NCI-H345 (cell line): ENCODE data around the gene COL18A1.

Experiments used
- DNase-seq: peaks from one replicate; lab custom pipeline; 2025; lab: John Stamatoyannopoulos, UW

Gene COL18A1

DNA sequence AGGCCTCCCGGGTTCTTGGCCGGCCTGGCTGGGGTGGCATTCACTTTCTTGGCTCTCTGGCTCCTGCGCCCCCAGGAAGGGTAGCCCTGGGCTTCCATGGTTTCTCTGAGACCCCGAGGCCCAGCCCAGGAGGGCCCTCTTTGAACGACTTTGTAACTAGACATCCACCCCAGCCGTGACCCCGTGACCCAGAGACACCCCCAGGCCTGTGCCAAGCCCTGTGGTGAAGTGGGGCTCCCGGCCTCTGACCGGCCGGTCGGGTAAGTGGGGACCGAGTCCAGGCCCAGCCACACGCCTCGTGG lies 64.0 kb downstream of the COL18A1 start:
- DNase-seq, result no peak

DNA sequence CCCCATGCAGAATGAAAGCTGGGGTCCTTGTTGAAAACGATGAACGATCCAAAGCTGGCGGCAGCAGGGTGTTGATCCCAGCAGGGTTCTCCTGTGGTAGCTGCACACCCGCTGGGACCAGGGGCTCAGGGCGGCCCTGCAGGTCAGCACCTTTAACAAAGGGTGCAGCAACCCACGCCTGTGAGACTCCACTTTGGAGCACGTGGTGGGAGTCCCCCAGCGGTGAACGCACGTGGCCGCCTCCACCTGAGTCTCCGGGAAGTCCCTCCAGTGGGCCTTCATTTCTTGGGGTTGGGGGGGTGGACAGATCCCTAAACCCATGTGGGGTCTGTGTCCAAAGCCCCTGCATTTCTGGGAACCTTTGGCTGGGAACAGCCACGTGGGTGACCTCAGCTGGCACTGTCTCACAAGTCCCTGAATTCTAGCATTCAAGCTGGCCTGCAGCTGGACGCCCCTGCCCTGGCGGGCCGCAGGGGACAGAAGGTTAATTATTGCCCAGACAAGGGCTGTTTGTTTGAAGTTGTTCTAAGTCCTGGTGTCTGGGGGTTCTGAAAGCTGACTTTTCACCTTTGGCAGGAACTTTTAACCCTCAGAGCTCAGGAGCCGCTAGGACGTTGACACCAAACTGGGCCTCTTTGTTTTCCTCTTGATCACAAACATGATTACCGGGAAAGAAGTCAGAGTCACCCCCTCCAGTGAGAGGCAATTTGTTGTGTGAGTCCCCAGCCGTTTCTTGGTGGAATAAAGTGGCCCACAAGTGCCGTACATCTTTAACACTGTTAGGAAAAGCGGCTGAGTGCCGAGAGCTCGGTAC lies 64.5 kb downstream of the COL18A1 start:
- DNase-seq, result no peak

DNA sequence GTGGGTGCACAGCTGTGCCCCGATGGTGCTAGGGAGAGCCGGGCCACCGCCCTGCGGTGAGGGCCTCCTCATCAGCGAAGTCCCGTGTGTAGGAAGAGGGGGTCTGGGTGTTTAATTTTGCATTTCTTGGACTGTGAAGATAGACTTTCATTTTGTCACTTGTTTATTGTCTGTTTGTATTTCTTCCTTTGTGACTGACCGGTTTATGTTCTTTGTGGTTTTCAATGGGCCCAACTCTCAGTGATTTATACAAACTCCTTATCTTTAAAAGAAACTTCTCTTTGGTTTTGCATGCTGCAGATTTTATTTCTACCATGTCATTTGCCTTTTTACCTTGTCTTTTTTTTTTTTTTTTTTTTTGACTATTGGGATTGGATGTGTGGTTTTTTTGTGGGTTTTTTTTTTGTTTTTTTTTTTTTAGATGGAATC lies 65.1 kb downstream of the COL18A1 start:
- DNase-seq, result no peak

DNA sequence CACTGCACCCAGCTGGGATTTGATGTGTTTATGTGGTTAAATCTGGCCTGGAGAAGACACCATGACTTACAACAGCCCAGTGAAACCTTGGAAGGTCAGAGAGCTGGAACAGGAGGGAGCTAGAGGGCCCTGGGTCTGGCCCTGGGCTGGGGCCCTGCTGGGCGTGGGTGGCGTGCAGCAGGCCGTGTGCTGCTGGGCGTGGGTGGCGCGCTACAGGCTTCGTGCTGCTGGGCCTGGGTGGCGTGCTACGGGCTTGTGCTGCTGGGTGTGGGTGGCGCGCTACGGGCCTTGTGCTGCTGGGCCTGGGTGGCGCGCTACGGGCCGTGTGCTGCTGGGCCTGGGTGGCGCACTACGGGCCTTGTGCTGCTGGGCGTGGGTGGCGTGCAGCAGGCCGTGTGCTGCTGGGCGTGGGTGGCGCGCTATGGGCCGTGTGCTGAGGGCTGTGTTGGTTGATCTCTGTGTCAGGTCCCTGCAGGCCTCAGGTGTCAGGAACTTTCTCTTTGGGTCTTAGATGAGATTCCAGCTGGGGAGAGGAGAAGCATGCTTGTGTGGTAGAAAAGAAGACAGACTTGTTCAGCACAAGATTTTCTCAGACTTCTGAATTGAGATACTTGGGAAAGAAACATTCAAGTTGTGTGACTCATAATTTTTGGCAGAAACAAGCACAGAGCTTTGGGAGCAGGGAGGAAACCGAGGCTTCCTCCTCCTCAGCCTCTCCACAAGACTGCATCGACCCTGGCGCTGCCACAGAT lies 66.0 kb downstream of the COL18A1 start:
- DNase-seq, result no peak

DNA sequence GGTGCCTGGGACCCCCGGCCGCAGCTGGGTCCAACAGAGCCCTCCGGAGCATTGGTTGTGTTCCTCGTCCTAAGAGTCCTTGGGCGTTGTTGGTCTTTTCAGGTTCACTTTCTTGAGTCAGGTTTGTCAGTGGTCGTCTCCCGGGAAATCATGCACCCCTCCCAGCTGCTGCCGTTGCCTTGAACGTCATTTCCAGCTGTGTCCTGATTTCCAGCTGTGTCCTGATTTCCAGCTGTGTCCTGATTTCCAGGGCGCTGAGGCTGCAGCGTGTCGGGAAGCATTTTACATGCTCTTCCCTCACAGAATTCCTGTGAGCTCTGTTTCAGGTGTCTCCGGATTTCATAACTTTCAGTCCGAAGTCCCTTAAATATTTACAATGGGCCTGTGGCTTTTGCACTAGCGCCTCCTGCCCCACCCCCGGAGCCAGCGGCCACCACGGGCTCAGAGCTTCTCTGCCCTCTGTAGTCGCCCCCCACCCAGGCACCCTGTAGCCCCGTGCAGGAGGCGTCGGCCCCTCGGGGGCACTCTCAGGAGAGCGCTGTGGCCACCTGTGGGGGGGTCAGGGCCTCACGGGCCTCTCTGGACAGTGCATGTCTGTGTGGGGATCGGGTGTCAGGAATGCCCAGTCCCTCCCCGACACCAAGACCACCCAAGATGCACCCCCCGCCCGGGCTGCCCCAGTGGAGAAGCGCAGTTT lies 66.7 kb downstream of the COL18A1 start:
- DNase-seq, result no peak

DNA sequence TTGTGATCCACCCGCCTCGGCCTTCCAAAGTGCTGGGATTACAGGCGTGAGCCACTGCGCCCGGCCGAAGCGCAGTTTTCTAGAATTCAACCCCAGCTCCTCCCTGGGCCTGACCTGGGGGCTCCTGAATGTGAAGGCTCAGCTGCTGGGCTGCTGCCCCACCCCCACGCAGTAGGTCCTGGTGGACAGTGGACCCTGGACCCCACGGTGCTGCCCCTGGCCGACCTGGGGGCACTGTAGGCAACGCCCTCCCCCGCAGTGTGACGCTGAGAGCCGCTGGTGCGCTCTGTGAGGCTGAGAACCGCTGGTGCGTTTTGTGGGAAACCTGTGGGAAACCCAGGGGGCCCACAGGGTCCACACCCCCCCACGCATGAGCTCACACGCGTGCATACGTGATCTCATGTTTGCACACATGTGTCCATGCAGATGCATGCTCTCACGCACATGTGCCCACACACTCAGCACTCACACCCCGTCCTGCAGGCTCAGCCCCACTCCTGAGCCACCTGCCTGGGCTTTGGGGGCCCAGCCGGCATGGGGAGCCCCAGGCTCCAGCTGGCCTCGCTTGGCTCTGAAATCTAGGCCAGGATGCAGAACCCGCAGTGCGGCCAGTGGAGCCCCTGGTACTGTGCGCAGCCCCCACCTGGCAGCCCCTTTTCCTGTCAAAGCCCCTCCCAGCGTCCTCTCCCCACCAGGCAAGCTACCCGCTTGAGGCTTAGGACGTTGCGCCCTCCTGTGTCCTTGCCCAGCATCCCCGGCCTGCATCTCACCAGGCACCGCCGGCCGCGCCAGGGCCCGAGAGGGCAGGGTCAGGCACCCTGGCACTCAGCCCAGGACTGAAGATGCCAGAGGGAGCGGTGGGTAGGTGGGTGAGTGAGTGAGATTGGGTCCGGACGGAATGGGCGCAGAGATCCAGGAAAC lies 67.7 kb downstream of the COL18A1 start:
- no peak for DNase-seq

DNA sequence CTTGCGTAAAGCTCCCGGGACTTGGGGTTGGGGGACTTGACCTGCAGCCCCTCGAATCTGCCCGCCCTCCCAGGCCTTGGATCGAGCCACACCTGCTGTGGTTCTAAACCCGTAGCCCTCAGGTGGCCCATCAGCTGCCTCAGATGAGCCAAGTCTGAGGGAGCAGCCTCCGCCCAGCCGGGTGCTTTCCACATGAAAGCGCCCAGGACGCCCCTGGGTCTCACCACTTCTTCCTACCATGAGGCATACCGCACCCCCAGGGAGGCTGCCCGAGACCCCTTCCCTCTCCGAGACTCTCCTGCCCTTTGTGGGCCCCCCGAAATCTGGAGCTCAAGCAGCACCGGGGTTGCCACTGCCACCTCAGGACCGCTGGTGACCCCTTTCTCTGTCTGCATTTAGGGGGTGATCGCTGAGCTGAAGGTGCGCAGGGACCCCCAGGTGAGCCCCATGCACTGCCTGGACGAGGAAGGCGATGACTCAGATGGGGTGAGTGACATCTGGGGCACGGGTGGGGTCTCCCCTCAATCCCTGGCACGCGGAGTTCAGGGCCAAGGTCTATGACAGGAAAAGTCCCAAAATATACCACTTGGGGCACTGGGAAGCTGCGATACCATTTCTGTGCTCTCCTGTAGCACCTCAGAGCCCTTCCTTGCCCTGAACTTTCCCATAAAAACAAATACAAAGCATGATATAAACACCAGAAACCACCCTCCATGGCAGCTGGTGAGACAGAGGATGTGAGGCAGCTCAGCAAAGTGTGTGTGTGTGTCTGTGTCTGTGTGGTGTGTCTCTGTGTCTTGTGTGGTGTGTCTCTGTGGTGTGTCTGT lies 68.7 kb downstream of the COL18A1 start:
- DNase-seq, result no peak

DNA sequence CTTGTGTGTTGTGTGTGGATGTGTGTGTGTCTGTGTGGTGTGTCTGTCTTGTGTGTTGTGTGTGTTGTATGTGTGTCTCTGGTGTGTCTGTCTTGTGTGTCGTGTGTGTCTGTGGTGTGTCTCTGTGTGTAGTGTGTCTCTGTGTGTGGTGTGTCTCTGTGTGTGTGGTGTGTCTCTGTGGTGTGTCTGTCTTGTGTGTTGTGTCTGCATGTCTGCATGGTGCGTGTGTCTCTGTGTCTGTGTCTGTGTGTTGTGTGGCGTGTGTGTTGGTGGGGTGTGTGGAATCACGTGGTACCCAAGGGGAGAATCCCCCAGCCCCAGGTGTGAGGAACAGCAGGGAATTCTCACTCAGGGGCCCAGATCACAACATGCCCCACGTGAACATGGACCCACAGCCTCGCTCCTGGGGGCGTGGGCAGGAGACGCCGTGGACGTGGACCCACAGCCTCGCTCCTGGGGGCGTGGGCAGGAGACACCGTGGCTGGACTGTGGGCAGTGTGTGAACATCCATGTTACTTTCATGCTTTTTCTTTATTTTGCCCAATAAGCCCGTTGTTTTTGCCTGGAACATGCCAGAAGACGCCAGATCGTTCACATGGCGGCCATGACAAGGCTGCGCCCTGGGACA lies 69.5 kb downstream of the COL18A1 start:
- DNase-seq, result no peak

DNA sequence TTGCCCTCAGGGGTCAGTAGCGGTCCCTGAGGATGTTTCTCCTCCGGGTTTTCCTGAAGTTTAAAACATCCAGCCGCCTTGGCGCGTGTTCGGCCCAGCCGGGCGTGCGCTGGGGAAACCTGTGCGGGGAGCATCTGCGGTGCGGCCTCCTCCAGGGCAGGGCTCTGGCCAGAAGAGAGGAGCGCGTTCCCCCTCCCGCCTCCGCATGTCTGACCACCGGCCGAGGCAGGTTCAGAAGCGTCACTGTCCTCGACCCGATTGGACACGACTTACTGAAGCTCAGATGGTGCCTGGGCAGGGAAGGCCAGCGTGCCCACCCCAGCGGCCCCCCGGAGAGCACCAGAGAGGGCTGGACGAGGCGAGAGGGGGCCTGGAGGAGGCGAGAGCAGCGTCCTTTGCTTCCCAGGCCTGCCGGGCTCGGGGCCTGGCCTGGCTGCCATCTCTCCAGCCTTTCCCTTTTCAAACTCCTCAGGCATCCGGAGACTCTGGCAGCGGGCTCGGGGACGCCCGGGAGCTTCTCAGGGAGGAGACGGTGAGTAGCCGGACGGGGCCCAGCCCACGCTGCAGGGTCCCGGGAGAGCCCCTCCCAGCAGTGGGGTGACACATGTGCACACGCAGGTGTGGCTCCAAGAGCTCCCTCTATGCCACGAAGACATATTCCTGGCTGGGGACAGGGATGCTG lies 70.2 kb downstream of the COL18A1 start:
- no peak for DNase-seq

DNA sequence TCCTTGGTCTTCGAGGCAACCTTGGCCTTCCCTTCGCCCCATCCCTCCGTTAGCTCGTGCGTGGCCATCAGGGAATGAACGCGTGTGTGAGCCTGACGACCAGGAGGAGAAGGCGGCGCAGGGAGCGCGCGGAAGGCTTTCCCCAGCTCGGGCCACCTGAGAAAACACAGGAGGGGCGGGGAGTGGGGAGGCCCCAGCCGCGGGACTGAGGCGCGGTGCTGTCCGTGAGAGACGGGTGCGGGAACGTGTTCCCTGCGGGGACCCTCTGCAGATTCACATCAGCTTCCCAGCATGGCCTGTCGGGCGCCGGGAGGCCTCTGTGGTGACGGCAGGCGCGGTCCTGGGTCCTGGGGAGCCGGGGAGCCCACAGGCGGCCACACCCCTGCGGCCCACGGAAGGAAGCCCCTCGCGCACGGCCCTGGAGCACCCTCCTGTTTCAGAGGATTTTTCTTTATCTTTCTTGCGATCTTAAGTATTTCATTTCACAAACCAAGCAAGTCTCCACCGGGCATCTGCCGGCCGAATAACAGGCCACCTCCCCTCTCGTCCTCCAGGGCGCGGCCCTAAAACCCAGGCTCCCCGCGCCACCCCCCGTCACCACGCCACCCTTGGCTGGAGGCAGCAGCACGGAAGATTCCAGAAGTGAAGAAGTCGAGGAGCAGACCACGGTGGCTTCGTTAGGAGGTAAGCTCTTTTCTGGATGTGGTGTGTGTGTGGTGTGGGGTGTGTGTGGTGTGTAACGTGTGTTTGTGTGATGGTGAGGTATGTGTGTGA lies 71.0 kb downstream of the COL18A1 start:
- DNase-seq, result no peak

DNA sequence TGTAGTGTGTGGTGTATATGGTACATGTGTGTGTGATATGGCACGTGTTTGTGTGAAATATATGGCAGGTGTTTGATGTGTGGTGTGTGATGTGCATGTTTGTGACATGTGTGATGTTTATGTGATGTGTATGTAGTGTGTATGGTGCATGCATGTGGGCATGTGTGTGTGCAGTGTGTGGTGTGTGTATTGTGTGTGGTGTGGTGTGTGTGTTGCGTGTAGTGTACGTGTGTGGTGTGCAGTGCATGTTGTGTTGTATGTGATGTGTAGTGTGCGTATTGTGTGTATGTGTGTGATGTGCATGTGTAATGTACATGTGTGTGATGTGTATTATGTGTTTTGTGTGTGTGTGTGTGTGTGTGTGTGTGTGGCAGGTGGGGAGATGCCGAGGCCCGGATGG lies 71.6 kb downstream of the COL18A1 start:
- no peak for DNase-seq

DNA sequence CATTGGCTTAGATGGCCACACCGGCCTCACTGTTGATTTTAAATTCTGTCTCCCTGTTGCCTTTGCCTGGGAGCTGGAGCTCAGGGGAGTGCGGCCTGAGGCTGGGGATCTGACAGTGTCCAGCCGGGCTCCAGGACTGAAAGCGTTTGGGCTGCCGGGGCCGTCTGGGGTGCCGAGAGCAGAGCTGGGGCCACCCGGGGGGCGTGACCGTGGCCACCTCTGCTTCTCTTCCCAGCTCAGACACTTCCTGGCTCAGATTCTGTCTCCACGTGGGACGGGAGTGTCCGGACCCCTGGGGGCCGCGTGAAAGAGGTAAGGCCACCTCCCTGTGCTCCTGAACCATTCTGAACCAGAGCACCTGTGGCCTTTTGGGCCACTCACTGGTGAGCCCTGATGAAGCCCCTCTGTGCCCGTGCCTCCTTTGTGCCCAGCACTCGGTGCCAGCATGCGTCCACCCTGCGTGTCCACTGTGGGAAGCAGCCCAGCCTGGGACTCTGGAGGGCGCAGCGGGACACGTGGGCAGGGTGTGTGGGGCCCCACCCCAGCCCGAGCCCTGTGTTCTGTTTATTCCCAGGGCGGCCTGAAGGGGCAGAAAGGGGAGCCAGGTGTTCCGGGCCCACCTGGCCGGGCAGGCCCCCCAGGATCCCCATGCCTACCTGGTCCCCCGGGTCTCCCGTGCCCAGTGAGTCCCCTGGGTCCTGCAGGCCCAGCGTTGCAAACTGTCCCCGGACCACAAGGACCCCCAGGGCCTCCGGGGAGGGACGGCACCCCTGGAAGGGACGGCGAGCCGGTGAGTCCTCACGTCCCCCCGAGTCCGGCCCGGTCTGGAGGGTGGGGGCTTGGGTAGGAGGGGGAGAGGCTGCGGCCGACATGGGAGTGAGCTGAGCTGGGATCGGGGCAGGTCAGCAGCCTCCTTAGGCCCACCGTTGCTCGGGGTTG lies 72.5 kb downstream of the COL18A1 start:
- no peak for DNase-seq

DNA sequence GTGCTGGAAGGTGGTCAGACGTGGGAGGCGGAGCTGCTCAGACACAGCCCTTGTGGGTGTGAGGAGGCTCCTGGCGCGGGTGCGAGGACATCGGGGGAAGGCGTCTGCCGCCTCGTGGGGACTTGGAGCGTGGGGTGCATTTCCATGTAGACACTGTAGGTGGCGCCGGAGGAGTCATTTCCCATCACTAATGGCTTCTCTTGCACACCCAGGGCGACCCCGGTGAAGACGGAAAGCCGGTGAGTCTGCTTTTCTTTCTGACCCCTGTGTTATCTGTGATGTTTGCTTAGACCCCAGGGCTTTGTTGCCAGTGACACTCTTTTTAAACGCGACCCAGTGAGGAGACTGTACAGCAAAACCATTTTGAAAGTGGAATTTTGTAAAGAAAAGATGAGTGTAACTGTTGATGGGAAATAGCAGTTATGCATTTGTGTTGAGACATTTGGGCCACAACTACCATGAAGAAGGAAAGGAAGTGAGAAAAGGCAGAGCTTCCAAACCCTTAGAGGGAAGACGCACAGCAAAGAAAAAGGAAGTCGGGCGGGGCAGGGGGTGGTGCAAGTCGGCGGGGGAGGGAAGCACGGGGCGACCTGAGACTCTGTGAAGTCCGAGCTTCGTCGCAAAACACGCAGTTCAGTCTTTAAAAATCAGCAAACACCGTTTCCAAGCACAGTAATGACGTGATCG lies 73.3 kb downstream of the COL18A1 start:
- peak; percentile 51 for DNase-seq

DNA sequence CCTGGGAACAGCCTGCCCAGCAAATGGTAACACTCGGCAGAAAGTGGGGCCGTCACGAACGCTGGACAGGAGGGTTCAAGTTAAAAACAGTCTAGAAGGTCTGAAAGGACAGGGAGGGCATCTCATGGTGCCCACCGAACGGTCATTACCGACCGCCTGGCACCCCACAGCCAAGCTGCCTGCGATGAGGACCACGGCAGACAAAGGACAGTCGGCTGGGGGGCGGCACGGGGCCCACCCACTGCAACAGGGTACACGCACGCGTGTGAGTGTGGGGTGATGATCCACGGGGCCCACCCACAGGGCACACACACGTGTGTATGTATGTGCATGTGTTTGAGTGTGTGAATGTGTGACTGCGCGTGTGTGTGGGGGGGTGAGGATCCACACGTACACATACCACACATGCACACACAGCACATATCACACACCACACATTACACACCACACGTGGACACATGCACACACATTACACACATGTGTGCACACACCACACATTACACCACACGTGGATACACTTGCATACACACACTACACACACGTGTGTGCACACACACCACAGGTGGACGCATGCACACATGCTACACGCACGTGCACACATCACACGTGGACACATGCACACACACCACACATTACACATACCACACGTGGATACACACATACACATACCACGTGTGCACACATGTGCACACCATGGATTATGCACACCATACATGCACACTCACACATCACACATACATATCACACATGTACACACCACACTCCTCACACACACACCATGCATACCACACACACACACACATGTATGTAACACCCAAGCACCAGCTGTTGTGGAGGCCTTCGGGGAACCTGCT lies 74.1 kb downstream of the COL18A1 start:
- DNase-seq, result no peak

DNA sequence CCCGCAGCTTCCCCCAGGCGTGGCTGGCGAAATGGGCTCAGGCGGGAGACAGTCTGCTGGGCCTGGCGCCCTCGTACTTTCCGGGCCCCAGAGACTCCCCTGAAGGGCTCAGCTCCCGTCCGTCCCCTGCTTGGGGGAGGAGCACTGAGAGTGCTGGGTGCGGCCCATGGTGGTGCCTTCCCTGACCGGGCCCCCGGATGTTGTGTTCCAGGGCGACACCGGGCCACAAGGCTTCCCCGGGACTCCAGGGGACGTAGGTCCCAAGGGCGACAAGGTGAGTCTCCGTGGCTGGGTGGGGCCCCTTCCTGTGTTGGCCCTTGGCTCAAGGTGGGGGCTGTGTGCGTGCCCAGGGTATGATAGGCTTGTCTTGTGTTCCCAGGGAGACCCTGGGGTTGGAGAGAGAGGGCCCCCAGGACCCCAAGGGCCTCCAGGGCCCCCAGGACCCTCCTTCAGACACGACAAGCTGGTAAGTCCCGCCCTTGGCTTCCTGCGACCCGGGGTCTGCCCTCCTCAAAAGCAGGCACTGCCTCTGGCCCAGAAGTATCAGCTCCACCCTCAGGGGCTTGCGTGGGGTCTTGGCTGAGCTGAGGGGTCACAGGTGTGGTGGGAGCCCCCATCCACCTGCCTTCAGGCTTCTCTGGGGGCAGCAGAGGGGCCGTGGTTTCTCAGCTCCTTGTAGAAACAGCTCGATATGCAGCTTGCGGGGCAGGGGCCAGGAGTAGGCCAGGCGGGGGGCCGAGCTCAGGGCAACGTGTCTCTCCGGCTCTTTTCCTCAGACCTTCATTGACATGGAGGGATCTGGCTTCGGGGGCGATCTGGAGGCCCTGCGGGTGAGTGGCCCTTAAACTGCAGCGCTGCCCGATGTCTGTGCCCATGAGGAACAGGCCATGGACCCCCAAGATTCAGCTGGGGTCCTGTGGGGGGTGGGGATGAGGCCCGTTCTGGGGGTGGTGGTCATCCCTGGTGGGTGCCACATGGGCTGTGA lies 75.0 kb downstream of the COL18A1 start:
- DNase-seq, result no peak
